HG03045 (cell line): ENCODE results near the gene PIGH.
"Not testable (repeated sequence)": the region's sequence is repeated elsewhere in the genome, so short reads cannot be mapped to it uniquely, and the experiment has no call there.

Source experiments
- ATAC-seq: cut with Tn5 transposase; IDR thresholded peaks from one replicate; pipeline ENCODE4 v1.9.1; 2021; ENCODE audit warnings: mild to moderate bottlenecking, moderate library complexity; ENCODE audit not compliant: unreplicated experiment

PIGH gene, protein sequence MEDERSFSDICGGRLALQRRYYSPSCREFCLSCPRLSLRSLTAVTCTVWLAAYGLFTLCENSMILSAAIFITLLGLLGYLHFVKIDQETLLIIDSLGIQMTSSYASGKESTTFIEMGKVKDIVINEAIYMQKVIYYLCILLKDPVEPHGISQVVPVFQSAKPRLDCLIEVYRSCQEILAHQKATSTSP

DNA sequence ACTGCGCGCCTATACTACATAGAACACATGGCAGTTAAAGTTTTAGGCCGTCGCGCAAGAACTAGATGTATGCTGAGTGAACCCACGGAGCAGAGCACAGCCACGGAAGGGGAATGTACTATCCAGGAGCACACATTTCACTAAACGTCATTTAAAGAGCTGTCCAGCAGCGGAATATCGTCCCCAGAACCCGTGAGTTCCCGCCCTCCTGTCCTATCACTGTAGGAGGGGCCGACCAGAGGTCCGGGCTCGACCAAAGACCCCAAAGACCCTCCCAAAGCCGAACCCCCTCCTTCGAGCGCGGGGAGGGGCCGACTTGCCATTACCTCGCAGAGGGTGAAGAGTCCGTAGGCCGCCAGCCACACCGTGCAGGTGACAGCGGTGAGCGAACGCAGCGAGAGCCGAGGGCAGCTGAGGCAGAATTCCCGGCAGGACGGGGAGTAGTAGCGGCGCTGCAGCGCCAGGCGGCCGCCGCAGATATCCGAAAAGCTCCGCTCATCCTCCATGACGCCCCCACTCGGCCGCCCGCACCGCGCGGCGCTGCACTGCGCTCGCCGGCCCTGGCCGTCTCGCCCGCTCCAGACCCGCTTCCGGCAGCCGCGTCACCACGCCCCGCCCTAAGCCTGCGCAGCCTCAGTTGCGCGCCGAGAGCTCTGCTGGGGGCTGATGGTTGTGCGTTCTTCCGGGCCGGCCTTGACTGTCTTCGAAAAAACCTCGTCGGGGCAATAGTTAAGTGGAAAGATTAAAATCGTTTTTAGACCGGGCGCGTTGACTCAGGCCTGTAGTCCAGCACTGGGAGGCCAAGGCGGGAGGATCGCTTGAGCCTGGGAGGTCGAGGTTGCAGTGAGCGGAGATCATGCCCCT is at the start of gene PIGH:
PIGH (minus strand) TSS at position 571 of the 864 bp plus-strand sequence; CDS start at position 506, 65 bp downstream.
- ATAC-seq, result peak; percentile 96

DNA sequence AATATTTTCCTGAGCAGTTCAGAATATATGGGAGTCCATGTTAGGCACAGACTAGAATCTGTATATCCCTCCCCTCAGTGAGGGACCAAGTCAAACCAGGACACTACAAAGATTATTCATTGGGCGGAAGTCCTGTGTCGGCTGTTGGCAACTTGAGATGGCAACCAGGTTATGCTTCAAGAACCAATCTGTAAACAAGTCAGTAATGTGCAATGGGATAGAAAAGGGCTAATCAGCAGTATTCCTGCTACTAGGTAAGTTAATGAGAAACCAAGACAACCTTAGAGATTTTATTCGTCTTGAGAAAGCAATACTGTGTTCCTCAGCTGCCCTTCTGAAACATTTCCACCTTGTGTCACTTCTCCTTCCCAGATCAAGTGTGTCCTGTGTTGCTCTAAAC is 46.1 kb upstream of the PIGH start:
- ATAC-seq, result no peak

DNA sequence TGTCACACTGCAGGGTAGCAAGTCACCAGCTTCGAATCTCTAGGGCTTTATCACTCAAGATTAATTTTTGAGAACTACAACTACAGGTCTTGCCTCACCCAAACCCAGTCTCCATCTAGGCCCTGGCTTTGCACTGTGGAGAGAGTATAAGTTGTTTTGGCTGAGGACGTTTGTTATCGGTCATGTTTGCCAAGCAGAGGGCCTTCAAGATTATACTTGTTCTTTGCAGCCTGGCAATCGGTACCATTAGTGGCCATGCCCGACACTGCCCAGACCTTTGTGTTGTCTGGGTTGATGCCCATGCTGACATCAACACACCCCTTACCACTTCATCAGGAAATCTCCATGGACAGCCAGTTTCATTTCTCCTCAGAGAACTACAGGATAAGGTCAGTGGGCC is 45.3 kb upstream of the PIGH start:
- ATAC-seq, result no peak

DNA sequence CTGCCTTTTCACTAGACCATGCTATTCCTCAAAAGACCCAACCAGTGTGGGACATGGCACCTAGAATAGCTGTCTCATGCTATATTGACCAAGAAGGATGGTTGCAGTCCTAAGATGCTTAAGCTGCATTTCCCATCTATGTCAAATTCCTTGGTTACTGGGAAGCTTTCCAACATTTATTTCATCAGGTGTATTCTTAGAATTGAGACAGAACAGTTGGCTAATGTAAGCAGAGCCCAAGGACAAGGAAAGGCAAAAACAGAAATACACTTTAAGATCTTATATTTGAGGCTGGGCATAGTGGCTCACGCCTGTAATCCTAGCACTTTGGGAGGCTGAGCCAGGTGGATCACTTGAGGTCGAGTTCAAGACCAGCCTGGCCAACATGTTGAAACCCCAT is 44.4 kb upstream of the PIGH start:
- ATAC-seq, result no peak

DNA sequence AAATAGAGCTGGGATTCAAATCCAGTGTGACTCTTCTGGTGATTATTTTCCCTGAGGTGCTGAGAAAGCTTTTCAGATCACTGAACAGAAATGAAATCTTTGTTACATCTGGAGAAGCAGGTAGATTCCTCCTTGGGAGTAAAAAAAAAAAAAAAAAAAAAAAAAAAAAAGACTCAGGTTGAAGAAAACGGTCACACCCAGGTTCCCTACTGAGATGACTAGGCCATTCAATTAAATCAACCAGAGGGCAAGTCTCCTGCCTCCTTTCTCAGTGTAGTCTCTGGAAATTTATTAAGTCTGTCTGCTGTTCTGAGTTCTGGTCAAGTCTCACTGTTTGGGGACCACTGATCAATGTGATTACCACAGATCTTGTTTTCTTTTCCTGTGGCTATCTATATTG is 43.6 kb upstream of the PIGH start:
- ATAC-seq, result no peak

DNA sequence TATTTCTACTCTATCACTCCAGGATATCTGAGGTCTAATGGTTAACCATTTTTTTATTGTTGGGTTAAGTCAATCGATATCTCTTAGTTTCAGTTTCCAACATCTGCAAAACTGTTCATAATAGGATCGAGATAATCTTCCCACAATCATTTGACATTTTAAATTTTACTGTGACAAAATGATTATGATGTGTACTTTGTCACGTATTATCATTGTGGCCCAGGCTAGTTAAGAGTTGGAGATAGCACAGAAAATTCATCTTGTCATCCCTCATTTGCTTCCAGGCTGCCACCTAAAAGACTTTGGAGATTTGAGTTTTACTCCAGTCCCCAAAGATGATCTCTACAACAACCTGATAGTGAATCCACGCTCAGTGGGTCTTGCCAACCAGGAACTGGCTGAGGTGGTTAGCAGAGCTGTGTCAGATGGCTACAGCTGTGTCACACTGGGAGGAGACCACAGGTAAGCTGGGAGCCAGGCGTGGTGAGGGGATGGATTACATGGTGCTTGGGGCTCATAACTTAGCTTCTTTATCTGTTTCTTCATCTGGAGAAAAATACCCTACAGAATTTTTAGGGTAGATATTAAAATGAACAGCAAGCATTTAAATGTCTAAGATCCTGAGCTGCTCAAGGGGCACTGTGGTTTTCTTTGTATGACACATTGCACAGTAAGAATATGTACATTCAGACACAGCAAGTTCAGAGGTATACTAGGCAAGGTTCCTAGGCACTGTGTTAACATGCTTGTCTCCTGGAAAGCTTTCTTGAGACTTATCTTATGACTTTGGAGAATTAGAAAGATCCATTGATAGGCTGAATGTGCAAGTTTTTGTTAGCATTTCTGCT is 42.1 kb upstream of the PIGH start:
- no peak for ATAC-seq

DNA sequence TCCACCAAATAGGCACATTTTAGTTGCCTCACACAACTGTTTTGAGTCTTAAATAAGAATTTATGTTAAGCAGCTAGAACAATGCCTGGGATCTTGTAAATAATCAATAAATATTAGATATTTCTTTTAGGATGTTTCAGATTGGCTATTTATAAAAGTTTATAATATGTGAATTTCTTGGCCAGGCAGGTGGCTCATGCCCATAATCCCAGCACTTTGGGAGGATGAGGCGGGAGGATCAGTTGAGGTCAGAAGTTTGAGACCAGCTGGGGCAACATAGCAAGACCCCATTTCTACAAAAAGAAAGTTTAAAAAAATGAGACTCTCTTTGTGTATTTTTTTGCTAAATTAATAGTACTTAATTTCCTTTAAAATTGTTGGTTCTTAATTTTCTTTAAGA is 41.4 kb upstream of the PIGH start:
- no peak for ATAC-seq

DNA sequence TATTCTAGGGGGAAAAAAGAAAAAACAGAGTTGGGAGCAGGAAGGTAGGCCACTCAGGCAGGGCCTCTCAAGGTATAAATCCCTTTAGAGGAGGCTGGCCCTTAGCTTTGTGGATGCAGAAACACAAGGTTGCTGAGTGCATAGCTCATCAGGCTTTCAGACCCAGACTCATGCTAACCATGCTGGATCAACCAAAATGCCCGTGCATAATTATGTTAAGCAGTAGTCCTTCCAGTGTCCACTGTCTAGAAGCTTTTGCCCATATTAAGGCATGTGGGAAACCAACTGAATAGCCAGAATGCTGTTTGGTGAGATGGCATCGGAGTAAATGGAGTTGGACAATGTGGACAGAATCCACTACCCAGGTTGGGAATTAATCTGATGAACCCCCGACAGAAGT is 38.6 kb upstream of the PIGH start:
- no peak for ATAC-seq

DNA sequence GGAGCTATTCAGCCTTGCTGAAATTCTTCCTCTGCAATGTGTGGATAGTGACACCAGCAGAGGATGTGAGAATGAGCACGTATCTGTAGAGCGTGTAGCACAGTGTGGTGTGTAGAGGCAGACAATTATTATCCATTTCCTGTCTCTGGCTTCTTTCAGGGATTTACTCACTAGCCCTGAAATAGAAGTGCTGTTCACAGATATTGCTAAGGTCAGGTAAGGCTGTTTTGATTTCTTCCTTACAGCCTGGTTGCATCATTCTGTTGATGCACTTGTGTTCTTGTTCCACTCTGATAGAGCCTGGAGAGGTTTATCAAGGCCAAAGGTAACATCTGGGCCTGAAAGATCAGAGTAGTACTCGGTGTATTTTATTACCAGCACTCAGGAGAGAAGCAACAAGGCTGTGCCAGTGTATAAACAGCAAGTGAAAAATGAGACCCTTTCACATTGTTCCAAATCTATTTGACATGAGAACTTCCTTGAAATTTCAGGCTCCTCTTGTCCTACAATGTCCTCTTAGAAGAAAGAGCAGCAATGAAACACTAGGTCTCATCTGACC is 36.4 kb upstream of the PIGH start:
- ATAC-seq, result no peak

DNA sequence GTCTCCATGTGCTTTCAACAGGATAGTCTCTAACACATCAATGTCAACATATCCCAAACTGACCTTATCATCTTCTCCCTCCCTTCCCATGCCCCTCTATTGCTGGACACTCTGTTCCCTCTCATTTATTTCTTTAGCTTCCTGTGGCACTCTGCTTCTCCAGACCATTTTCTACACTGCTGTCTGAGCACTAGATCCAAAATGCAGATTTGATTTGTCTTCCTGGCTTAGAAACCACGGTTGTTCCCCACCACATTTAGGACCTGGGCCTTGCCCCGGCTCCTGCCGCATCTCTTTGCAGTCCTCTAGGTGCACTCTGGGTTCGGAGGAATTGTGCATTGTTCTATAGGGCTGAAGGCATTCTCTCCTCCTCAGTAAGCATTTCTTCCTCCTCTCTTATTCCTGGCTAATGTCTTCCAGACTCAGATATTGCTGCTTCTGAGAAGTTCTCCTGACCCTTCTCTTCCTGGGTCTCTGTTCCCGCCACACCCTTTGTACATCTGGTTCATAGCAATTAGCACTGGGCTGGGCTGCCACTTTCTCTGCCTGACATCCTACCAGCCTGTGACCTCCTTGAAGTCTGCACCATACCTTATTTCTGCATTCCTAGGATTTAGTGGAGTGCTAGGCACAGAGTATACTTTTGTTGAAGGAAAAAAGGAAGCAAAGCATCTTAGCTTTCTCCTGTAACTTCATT is 33.5 kb upstream of the PIGH start:
- no peak for ATAC-seq

DNA sequence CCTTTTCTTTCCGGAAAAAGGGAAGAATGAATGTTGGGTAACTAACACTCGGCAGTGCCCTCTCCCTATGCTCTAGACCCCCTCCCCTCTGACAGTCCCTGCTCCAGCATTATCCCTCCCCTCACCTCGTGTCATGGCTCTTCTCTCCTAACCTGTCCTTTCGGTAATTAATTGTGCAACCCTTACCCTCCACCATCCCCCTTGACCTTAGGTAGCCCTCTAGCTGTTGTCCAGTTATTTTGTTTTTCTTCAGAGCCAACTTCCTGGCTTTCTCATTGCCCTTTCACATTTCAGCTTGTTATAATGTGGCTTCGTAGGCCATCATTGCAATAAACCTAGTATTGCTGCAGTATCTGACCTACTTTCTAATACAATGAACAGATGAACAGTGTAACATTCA is 30.9 kb upstream of the PIGH start:
- ATAC-seq, result no peak

DNA sequence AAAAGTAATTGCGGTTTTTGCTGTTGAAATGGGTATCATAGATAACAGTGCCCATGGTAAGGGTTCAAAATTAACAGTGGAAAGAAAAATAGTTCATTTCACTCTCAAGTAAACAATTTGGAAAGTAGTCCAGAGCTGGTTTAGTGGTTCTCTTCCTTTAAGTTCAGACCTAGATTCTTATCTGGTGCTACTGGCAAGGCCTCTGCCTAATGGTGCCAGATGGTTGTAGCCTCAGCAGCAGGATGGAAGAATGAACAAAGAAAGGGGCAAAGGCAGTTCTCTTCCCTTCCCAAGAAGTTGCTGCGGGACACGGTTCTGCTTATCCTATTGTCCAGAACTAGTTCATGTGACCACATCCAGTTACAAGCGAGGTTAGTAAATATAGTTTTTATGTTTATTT is 30.1 kb upstream of the PIGH start:
- ATAC-seq, result no peak

DNA sequence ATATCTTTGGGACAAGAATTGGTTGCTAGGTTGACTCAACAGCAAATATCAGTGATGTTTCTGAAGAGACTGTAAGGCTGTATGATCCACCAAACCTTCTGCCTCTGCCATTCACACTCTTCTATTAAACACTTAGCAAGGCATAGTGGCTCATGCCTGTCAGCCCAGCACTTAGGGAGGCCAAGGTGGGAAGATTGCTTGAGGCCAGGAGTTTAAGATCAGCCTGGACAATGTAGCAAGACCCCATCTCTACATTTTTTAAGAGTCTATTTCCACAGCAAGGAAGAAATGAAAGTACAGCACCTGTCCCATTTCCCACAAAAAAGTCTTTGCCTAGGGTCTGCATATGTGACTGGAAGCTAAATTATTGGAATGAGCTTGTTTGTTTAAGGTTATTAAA is 27.5 kb upstream of the PIGH start:
- ATAC-seq, result no peak

DNA sequence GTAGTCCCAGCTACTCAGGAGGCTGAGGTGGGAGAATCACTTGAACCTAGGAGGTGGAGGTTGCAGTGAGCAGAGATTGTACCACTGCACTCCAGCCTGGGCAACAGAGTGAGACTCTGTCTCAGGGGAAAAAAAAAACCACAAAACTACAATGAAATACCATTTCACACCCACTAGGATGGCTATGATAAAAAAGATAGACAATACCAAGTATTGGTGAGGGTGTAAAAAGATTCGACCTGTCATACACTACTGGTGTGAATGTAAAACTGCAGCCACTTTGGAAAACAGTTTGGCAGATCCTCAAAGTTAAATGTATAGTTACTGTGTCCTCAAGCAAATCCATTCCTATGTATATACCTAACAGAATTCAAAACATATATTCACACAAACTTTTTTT is 26.1 kb upstream of the PIGH start:
- ATAC-seq, result not testable (repeated sequence)

DNA sequence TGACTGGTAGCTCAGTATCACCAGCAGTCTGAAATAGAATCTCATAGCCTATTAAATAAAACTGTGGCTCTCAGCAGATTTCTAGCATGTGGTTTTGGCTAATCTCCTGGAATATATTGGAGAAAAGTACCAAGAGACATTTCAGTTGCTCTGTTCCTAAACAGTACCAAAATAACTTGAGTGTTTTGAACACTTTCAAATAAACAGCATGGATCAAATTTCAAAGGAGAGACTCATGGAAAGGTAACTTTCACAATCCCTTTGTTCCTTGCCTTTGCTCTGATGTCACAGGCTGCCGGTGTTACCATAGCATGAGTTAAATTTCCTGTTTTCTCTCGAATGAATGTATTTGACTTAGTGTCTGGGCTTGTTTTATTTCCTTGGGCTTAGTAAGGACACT is 23.0 kb upstream of the PIGH start:
- ATAC-seq, result no peak

DNA sequence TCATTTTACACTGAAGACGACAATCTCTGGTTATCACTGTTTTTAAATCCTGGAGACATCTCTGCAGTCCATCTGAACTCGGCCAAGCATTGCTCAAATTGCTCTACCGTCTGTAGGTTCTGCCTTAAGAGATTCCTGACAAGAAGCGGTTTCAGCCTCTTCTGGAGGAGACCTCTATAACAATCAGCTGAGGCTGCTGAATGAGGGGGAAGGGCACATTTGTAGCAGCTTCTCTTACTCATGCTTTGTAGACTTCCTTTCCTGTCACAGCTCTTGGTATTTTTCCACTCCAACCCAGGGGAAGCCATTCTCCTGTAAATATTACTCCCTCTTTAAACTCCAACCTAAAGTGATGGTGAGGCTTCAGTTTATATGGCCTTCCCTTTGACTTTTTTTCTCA is 22.6 kb upstream of the PIGH start:
- no peak for ATAC-seq

DNA sequence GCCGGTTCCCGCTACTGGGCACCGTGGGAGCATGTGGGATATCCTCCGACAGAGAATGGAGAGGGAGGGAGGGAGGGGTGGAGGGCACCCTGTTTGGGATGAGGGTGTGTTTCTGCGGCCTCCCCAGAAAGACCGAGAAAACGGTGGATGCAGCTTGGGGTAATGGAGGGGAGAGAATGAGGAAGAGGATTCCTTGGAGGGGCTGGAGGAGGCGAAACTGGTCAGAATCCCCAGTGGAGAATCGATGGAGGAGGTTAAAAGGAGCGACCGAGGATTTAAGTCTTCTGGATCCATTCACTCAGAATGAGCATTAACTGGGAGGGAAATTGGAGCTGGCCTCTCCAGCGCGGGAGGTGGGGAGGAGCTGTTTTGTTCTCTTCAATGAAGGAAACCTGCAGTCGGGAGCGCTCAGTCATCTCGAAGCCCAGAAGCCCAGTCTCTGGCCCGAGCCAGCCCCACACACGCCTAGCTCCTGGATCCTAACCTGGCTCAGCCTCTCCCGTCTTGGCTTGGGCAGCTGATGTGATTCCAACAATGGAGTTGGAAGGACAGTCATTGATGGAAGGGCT is 20.2 kb upstream of the PIGH start:
- ATAC-seq, result no peak

DNA sequence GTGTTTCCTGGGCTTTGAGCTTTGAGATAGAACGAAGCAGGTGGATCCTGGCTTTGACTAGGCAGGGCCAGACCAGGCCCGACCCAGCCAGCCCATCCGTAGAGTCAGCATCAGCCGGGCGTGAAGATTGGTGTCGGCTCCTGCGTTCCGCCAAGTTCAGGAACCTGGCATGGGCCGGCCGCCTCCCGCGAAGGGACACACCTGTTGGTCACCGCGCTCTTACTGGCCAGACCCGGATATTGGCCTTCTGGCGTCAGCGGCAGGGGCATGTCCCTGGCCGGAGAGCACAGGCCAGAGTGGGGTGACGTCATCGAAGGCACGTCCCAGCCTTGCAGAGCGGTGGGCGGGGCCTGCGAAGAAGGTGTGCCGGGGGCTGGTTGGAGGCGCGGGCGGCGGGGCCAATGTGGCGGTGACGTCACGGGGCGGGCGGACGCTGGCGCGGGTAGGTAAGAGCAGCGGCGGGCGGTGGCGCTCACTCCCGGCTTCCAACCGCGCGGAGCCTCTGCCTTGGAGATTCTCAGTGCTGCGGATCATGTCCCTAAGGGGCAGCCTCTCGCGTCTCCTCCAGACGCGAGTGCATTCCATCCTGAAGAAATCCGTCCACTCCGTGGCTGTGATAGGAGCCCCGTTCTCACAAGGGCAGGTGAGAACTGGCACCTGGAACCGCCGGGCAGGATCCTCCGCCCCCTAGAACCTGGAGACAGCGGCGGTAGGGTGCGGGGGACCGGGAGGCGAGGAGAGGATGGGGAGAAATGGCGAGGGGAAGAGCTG is 19.6 kb upstream of the PIGH start, which contains the start of gene ARG2:
ARG2 (plus strand) TSS at position 475 of the 771 bp plus-strand sequence; CDS start at position 533, 58 bp downstream.
- peak; percentile 94 for ATAC-seq

DNA sequence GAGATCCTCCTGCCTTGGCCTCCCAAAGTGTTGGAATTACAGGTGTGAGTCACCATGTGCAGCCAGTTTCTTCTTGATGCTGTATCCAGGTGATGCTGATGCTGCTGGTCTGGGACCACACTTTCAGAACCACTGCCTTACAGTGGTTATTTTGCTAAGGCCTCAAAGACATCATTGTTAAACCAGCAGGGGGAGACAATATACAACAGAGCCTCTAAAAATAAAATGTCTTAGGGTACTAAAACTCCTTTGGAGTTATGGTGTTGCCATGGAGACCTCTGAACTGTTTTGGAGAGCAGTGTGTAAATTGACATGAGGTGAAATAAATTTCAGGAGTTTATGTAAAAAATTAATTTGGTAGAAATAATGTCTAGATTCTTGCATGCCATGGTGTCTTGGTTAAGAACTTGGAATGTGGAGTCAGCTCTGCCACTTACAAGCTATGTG is 18.6 kb upstream of the PIGH start:
- no peak for ATAC-seq
